GM12872 (cell line): ENCODE data around the gene TMX4.

Experiments
- CTCF ChIP-seq: IDR thresholded peaks from 3 replicates; pipeline ENCODE4 v1.5.1; 2011; ENCODE audit warnings: low read depth, mild to moderate bottlenecking, low read length, moderate library complexity; ENCODE audit not compliant: insufficient read depth

TMX4 gene

GRCh38 chr20:8012724-8013123 is 6.8 kb downstream of the TMX4 start:
- TF ChIP-seq CTCF = no peak

DNA sequence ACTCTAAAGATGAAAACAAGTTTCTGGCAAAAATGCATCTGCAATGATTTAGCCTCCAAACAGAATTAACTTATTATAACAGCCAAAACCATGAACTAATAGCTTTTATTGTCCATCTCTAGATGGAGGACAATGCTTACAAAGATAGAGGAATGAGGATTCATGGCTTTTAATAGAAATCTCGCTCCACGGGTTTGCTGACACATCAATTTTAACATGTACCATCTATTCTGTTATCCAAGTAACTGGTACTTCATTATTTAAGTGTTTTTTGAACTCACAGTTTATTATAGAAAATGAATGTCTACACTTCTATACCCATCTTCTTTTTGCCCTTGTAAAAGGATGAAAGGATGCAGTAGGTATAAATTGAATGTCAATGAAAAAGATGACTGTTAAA is 10.8 kb downstream of the TMX4 start:
- TF ChIP-seq CTCF = no peak

DNA sequence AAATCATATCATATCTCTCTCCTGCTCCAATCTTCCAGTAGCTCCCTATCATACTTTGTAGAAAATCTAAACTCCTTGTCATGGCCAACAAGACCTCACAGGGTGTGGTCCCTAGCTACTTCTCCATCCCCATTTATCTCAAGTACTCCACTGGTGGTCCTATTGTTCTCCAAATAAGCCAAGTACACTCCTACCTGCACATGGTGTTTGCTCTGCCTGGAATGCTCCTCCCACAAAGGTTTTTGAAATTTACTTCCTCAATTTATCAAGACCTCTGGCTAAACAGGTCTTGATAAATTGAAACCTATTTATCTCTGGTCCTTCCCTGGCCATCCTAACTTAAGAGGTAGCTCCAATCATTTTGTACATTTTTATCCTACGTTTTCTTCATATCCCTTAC is 12.1 kb downstream of the TMX4 start:
- no peak for TF ChIP-seq CTCF

GRCh38 chr20:8005575-8006366 is 13.8 kb downstream of the TMX4 start:
- no peak for TF ChIP-seq CTCF

DNA sequence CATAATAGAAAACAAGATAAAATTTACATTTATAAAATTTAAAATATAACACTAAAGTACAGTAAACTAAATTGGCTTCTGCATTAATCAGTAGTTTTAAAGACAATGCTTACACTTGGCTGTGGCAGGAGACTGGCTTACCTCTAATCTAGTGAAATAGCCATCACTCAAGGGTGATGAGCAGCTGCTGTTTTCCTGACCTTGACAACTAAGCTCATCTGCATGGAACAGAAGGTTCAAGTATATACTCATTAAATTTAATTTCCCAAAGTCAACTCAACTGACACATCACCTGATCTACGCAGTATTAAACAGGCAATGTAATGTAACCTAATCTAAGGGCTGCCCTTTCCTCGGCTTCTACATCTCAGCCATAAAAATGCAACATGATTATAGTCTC is 14.5 kb downstream of the TMX4 start:
- no peak for TF ChIP-seq CTCF

GRCh38 chr20:8002056-8002455 is 17.5 kb downstream of the TMX4 start:
- TF ChIP-seq CTCF = no peak

DNA sequence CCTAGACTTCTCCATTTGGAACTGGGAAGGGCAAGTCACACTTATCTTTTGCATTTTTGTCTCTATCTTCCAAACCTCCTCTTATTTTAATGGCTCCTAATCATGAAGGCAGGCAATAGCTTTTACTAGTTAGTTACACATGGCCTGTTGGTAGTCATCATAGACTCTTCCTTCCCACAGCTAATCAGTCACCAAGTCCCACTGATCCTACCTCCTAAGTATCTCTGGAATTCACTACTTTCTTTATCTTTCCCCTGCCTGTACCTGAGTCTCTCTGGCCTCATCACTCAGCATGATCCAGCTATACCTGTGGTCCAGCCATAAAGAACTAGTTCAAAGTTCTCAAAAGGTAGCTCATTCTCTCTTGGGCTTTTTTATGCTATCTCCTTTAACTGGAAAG is 18.8 kb downstream of the TMX4 start:
- TF ChIP-seq CTCF = no peak

DNA sequence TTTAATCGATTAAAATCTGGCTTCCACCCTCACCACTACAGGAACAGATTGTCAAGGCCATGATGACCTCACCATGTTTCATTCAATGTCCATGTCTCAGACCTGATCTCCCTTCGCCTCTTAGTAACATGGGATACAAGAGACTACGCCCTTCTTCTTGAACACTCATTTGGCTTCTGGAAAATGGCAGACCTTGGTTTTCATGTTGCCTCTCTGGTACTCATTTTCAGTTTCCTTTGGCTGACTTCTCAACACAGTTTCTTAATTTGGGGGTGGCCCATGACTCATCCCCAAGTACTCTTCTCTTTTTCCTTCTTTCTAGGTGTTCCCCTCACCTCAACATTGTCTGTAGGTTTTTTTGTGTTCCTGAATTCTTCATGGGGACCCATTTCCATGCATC is 22.7 kb downstream of the TMX4 start:
- no peak for TF ChIP-seq CTCF
